Activated CD4-positive, alpha-beta T cell treated with anti-CD3 and anti-CD28 coated beads, Interleukin-2, amount 50 U/mL, for 48 hours (primary cell): Measurements from ENCODE around the gene RTN3.
"Not testable (repeated sequence)": the region's sequence is repeated elsewhere in the genome, so short reads cannot be mapped to it uniquely, and the experiment has no call there.

Experiments
- DNase-seq, 2 experiments: peaks; one replicate each; pipeline ENCODE4 v3.0.0-alpha.2; 2020

The RTN3 gene

GRCh38 chr11:63683133-63683991, 2.1 kb downstream of the RTN3 start:
- no peak for DNase-seq

DNA sequence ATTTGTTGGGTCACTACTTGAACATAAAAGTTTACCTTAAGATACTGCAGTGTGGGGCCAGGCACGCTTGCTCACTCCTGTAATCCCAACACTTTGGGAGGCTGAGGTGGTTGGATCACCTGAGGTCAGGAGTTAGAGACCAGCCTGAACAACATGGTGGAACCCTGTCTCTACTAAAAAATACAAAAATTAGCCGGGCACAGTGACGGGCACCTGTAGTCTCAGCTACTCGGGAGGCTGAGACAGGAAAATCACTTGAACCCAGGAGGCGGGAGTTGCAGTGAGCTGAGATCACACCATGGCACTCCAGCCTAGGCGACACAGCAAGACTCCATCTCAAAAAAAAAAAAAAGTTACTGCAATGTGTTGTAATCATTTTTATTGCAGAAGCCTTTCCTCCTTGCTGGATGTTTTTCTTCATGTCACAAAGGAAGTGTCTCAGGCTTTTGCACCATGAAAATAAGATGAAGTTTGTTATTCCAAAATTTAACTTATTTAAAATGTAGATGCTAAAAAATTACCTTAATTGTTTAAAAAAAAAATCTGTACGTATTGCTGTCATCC, 3.9 kb downstream of the RTN3 start:
- DNase-seq = not testable (repeated sequence)

GRCh38 chr11:63686926-63687325, 5.6 kb downstream of the RTN3 start:
- no peak for DNase-seq

DNA sequence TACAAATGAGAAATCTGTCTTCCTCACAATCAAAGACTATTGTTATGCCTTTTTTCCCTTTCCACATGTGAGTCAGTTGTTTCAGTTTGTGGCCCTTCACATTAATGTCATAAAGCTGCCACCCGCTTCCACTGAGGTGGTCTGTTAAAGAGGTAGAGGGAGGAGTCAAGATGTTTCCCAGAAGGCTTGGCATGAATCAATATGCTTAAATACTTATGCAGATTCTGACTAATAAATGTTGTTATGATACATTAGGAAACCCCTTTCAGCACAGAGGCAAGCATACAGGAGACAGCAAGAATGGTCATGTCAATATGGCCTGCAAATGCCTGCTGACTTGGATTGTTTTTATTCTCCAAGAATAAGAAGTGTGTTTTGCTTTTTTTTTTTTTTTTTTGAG, 6.5 kb downstream of the RTN3 start:
- peak in 1 of 2 experiments; percentile 18 for DNase-seq

DNA sequence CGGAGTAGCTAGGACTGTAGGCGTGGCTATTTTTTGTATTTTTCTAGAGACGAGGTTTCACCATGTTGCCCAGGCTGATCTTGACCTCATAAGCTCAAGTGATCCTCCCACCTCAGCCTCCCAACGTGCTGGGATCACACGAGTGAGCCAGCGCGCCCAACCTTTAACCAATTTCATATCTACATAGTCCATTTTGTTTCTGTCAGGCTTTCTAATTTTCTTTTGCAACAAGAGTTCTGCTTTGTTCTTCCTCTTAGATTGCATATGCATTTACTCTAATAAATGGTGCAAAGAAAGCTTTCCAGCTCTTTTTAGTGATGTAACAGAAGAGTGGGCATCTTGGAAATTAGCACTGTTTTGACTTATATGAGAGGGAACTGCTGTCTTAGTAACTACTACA, 13.3 kb downstream of the RTN3 start:
- no peak for DNase-seq

DNA sequence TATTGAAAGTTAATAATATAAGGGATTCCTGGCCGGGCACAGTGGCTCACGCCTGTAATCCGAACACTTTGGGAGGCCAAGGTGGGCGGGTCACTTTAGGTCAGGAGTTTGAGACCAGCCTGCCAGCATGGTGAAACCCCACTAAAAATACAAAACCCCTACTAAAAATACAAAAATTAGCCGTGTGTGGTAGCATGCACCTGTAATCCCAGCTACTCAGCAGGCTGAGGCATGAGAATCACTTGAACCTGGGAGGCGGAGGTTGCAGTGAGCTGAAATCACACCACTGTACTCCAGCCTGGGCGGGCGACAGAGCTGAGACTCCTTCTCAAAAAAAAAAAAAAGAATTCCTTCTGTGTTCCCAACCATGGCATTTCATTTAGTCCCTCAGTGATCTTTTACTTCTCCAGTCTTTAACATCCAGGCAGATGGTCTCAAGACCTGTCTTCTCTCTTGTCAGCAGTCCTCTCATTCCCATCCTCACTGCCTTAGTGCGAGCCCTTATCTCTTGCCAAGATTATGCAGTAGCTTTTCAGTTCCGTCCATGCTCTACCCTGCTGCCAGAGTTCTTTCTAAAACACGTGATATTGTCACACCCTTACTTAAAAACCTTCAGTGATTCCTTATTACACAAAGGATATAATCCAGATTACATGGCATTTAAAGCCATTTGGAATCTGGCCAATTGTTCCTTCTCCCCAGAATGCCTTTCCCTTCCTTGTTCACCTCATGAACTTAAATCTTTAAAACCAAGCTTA, 17.9 kb downstream of the RTN3 start:
- DNase-seq = no peak

DNA sequence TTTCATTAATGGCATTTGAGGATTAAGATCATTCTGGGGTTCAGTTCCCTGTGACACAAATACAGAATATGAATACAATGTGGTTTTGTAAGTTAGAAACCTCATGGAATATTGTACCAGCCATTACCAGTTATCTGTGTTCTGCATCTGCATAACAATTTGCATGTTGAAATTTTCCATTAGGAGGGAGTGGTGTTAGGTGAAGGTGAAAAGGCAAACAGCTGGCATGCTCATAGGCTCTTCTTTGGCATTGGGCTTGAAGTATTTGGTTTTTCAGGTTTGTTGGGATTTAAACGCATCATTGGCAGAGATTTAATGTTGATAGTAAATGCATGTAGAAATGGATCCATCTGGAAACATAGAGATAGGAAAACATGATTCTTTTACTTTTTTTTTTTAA, 18.6 kb downstream of the RTN3 start:
- no peak for DNase-seq

DNA sequence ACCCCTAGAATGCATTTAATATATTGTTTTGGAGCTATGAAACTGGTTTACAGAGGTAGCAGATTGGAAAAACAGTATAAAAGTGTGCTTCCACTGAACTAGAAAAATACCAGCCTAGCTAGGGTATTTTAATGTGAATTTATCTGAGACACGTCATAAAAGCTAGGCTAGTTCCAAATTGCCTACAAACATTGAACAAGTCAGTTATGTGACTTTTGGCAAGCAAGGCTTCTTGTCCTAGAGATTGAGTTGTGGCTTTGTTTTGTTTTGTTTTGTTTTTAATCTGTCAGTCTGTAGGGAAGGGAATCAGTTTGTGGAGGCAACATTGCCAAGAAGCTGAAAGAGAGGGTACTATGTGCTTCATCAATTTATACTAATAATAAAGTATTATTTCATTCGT, 24.2 kb downstream of the RTN3 start:
- no peak for DNase-seq

GRCh38 chr11:63708764-63709163, 27.5 kb downstream of the RTN3 start:
- no peak for DNase-seq

DNA sequence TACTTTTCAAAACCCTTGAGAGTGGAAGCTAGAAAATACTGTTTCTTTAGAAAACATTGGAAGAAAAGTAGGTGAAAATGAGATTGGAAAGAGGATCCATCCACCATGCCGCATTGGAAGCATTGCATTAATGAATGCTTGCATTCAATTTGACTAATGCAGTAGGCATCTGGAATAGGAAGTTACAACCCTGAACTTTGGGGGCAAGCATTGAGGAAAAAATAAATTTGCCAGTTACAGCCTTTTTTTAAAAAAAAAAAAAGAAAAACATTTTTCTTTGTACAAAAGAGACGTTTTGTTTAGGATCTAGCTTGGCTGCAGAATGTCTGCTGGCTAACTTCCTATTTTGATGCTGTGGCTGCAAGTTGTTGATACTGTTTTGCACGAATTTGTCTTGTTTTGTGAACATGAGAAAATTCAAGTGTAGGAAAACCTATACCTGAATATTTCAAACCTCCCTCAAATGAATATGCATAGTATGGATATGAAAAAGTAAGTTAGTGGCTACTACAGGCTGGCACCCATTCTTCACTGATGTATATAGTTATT, 28.1 kb downstream of the RTN3 start:
- no peak for DNase-seq

DNA sequence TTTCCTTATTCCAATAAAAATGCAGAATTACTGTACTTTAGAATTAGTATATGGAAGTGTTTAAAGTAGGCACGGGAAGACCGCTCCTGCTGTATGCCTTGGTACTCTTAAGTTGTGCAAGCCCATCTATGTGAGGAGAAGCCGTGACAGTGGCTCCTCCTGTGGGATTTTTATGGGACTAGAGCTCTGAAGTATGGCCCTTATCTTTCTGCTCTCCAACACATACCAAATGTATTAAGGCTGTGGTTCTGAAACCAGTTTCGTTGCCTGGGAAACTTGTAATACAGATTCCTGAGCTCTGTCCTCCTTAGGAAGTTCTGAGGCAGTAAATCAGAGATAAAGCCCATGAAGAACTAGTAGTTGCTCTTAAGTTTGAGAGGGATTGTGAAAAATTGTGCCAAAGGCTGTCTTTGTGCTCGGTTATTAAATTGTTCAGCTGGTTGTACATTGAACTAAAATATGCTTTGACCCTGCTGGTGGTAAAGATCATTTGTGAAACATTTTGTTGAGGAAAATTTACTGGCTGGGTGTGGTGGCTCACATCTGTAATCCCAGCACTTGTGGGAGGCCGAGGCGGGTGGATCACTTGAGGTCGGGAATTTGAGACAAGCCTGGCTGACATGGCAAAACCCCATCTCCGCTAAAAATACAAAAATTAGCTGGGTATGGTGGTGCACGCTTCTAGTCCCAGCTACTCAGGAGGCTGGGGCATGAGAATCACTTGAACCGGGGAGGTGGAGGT, 29.3 kb downstream of the RTN3 start:
- DNase-seq = no peak

DNA sequence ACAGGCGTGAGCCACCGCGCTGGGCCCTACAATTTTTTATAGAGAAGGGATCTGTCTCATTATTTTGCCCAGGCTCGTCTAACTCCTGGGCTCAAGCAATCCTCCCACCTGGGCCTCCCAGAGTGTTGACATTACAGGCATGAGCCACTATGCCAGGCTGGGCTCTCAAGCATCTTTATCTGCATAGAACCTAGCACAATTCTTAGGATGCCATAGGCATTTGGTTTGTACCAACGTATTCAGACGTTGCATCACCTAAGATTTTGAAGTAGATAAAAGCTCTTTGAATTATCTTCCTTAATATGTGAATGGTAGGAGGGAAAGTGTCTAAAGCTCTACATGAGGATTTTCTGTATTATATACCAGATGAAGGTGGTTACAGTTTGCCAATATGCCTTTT, 30.5 kb downstream of the RTN3 start:
- no peak for DNase-seq

- DNase-seq = no peak
Measured at GRCh38 chr11:63713766-63714165, 32.5 kb downstream of the RTN3 start.

- DNase-seq = no peak
Measured at GRCh38 chr11:63716046-63716445, 34.7 kb downstream of the RTN3 start.

DNA sequence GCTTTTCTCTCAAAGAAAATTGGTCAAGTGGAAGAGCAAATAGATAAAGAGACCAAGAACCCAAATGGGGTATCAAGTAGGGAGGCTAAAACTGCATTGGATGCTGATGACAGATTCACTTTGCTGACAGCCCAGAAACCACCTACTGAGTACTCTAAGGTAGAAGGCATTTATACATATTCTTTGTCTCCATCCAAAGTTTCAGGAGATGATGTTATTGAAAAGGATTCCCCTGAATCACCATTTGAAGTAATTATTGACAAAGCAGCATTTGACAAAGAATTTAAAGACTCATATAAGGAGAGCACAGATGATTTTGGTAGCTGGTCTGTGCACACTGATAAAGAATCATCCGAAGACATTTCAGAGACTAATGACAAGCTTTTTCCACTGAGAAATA, 37.7 kb downstream of the RTN3 start:
- no peak for DNase-seq

DNA sequence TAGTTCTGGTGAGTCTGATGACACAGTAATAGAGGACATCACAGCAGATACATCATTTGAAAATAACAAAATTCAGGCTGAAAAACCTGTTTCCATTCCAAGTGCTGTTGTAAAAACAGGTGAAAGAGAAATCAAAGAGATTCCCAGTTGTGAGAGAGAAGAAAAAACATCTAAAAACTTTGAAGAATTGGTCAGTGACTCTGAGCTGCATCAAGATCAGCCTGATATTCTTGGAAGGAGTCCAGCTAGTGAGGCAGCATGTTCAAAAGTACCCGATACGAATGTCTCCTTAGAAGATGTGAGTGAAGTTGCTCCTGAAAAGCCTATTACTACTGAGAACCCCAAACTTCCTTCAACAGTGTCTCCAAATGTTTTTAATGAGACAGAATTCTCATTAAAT, 38.7 kb downstream of the RTN3 start:
- no peak for DNase-seq

DNA sequence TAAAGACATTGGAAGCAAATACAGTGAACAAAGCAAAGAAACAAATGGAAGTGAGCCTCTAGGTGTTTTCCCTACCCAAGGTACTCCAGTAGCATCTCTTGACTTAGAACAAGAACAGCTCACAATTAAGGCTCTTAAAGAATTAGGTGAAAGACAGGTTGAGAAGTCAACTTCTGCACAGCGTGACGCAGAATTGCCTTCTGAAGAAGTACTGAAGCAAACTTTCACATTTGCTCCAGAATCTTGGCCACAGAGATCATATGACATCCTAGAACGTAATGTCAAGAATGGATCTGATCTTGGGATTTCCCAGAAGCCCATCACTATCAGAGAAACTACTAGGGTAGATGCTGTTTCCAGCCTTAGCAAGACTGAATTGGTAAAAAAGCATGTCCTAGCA, 39.3 kb downstream of the RTN3 start:
- DNase-seq = no peak

- DNase-seq = no peak
Measured at GRCh38 chr11:63729326-63729725, 48.0 kb downstream of the RTN3 start.

DNA sequence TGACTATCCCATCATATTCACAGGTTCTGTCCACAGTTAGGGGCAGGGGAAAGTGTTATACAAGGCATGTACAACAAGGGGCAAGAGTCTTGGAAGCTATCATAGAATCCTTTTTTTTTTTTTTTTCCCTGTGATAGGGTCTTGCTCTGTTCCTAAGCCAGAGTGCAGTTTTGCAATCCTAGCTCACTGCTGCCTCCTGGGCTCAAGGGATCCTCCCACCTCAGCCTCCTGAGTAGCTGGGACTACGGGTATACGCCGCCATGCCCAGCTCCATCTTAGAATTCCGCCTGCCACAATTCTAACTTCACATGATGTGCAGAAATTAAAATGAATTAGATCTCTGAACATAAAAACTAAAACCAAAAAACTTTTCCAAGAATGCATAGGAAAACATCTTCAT, 55.6 kb downstream of the RTN3 start:
- no peak for DNase-seq

GRCh38 chr11:63737718-63738117, 56.4 kb downstream of the RTN3 start:
- no peak for DNase-seq

DNA sequence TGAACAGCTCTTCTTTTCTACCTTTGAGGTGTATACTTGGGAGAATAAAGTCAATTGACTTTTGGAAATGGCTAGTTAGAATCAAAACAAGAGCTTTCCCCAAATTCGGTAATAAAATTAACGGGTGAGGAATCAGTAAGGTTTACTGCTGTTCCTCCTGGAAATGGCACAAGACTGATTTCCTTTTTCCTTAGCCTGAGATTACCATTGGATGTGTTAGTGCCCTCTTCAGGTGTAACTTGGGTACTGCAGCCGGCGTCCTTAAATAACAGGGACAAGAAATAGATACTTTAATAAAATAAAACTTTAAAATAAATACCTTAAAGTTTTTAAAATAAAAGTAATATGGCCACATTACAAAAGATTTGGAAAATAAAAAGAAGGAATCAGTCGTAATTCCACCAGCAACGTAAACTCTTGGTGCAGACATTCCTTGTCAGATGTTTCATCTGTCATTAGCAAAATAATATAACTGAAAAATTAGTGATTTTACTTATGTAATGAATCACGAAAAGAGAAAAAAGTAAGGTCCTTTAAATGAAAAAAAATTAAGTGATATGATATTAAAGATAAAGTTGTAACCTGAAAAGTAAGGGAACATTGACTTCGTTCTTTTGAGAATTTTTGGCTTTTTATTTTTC, 57.5 kb downstream of the RTN3 start:
- DNase-seq = peak; percentile 74 to 81
